DND-41 (cell line): ENCODE measurements around the gene FLOT1.

Source experiments
- ATAC-seq: fragments of 200-7000 bp; cut with Tn5 transposase; 3 replicates; pipeline ENCODE4 v1.9.1; 2021; ENCODE audit warnings: low read depth; ENCODE audit not compliant: insufficient read depth
- DNase-seq: peaks from one replicate; pipeline ENCODE4 v3.0.0-alpha.2; 2020
- H2AFZ ChIP-seq: 2 replicates; pipeline ENCODE4 v1.6.0; 2012; ENCODE audit warnings: low read depth, low read length
- H3K27ac ChIP-seq: 2 replicates; pipeline ENCODE4 v1.5.1; 2012; ENCODE audit warnings: low read length, inconsistent platforms
- H3K27me3 ChIP-seq: fragments of 200-600 bp; sonication (generic); 2 replicates; pipeline ENCODE4 v1.6.0; 2012; ENCODE audit warnings: low read length, mild to moderate bottlenecking, inconsistent platforms; ENCODE audit not compliant: insufficient read depth, poor library complexity
- H3K36me3 ChIP-seq: 2 replicates; pipeline ENCODE4 v1.5.1; 2012; ENCODE audit warnings: low read length, inconsistent platforms; ENCODE audit not compliant: insufficient read depth
- H3K4me1 ChIP-seq: 2 replicates; pipeline ENCODE4 v1.5.1; 2012; ENCODE audit warnings: mild to moderate bottlenecking, low read length; ENCODE audit not compliant: insufficient read depth
- H3K4me2 ChIP-seq: 2 replicates; pipeline ENCODE4 v1.6.0; 2012; ENCODE audit warnings: mild to moderate bottlenecking, moderate library complexity, low read length, inconsistent platforms; ENCODE audit not compliant: insufficient read depth
- H3K4me3 ChIP-seq, 2 experiments: fragments of 200-600 bp in 1 of 2; shearing (Covaris generic) in 1 of 2; 2 replicates each; pipeline ENCODE4 v1.5.1; 2012 to 2016; ENCODE audit warnings: inconsistent platforms in 2 of 2, low read length in 2 of 2, mild to moderate bottlenecking in 2 of 2, low read depth in 1 of 2, moderate library complexity in 1 of 2
- H3K79me2 ChIP-seq: 2 replicates; pipeline ENCODE4 v1.6.0; 2012; ENCODE audit warnings: low read length, inconsistent platforms; ENCODE audit not compliant: insufficient read depth
- H3K9ac ChIP-seq: 2 replicates; pipeline ENCODE4 v1.6.0; 2012; ENCODE audit warnings: low read depth, mild to moderate bottlenecking, inconsistent platforms, low read length, moderate library complexity
- H3K9me3 ChIP-seq: 2 replicates; pipeline ENCODE4 v1.5.1; 2012; ENCODE audit warnings: low read length, moderate library complexity, mild to moderate bottlenecking, inconsistent platforms; ENCODE audit not compliant: insufficient read depth, severe bottlenecking
- H4K20me1 ChIP-seq: 2 replicates; pipeline ENCODE4 v1.6.0; 2012; ENCODE audit warnings: low read length; ENCODE audit not compliant: insufficient read depth
- EZH2 ChIP-seq: IDR thresholded peaks from 3 replicates; pipeline ENCODE4 v1.6.1; 2012; ENCODE audit warnings: borderline replicate concordance, low read depth, mild to moderate bottlenecking, moderate library complexity, low read length, inconsistent platforms; ENCODE audit not compliant: severe bottlenecking
- TF ChIP-seq, protein P1 (sequence below): IDR thresholded peaks from 2 replicates; pipeline ENCODE4 v1.5.1; 2012; ENCODE audit warnings: borderline replicate concordance, low read length, moderate library complexity, mild to moderate bottlenecking; ENCODE audit not compliant: poor library complexity, severe bottlenecking; ENCODE audit errors: extremely low read depth

FLOT1 gene, protein sequence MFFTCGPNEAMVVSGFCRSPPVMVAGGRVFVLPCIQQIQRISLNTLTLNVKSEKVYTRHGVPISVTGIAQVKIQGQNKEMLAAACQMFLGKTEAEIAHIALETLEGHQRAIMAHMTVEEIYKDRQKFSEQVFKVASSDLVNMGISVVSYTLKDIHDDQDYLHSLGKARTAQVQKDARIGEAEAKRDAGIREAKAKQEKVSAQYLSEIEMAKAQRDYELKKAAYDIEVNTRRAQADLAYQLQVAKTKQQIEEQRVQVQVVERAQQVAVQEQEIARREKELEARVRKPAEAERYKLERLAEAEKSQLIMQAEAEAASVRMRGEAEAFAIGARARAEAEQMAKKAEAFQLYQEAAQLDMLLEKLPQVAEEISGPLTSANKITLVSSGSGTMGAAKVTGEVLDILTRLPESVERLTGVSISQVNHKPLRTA

DNA sequence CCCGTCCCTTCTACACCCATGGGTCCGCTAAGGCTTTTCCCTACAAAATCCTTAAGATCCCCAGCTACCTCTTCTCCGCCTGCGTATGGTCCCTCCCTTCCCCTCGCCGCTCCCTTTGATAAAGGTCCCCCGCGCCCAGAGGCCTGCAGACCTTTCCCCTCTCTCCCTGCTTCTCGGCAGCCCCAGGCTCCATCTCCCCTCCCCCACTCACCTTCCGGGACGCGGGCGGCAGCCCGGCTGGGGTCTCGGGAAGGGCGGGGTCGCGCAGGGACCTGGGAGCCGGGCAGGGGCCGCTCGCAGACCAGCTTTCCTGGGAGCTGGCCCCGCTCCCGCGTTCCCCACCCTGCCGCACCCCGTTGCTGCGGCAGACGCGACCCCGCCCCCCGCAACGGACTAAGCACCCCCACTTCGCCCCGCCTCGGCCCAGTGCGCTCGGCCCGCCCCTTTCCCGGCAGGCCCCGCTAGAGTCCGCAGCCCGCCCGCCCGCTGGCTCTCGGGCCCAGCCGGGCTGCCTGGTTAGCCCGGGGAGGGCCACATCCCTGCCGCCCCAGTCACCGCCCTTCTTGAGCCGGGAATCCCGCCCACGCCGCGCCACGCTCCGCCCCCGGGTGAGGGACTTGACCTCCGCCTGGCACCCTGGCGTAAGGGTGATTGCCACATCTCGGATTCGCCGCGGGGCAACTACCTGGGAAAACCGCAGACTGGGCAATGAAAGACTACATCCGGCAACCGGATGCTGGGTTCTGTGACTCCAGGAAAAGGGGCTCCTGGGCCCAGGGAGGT, at the start of gene FLOT1:
FLOT1 (minus strand) TSS at position 372 of the 783 bp plus-strand sequence. CDS start 498 bp downstream, outside the sequence.
- peaks cover 31% of the 10 kb centered on the region for H3K79me2 ChIP-seq
- peaks cover 29% of the 10 kb centered on the region for H3K36me3 ChIP-seq
- TF ChIP-seq, protein P1, sequence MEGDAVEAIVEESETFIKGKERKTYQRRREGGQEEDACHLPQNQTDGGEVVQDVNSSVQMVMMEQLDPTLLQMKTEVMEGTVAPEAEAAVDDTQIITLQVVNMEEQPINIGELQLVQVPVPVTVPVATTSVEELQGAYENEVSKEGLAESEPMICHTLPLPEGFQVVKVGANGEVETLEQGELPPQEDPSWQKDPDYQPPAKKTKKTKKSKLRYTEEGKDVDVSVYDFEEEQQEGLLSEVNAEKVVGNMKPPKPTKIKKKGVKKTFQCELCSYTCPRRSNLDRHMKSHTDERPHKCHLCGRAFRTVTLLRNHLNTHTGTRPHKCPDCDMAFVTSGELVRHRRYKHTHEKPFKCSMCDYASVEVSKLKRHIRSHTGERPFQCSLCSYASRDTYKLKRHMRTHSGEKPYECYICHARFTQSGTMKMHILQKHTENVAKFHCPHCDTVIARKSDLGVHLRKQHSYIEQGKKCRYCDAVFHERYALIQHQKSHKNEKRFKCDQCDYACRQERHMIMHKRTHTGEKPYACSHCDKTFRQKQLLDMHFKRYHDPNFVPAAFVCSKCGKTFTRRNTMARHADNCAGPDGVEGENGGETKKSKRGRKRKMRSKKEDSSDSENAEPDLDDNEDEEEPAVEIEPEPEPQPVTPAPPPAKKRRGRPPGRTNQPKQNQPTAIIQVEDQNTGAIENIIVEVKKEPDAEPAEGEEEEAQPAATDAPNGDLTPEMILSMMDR: no peak
- peak; percentile 42 for TF ChIP-seq EZH2
- peak within 1 kb of the TSS; percentile 68 to 92; a peak in 3 of 4 replicates for H3K4me3 ChIP-seq
- H3K4me1 ChIP-seq: peaks cover 68% of the 10 kb centered on the region
- H2AFZ ChIP-seq: peak within 1 kb of the TSS; percentile 77
- H4K20me1 ChIP-seq: peaks cover 9% of the 10 kb centered on the region; the same call in 1 of the 2 replicates
- ATAC-seq (peak; percentile 56), DNase-seq (peak; percentile 87)
- H3K27me3 ChIP-seq: peaks cover 17% of the 10 kb centered on the region
- peak within 1 kb of the TSS; percentile 73 for H3K9ac ChIP-seq
- peak within 1 kb of the TSS; percentile 73 for H3K27ac ChIP-seq
- no peaks in the 10 kb centered on the region for H3K9me3 ChIP-seq
- H3K4me2 ChIP-seq: peak within 1 kb of the TSS; percentile 77

- H2AFZ ChIP-seq: no peak overlapping the region
- H3K4me1 ChIP-seq: peaks cover 57% of the 10 kb centered on the region
- no peaks in the 10 kb centered on the region for H3K9me3 ChIP-seq
- no peak overlapping the region for H3K27ac ChIP-seq
- no peaks in the 10 kb centered on the region for H3K36me3 ChIP-seq
- H3K4me2 ChIP-seq: no peak overlapping the region
- DNase-seq (no peak), ATAC-seq (no peak)
- no peaks in the 10 kb centered on the region for H3K79me2 ChIP-seq
- H3K9ac ChIP-seq: no peak overlapping the region
- no peaks in the 10 kb centered on the region for H4K20me1 ChIP-seq
- H3K4me3 ChIP-seq: no peak overlapping the region
- TF ChIP-seq EZH2: no peak
- TF ChIP-seq, protein P1: no peak
- H3K27me3 ChIP-seq: no peaks in the 10 kb centered on the region
Observed at GRCh38 chr6:30790724-30791383, 48.4 kb upstream of the FLOT1 start.

DNA sequence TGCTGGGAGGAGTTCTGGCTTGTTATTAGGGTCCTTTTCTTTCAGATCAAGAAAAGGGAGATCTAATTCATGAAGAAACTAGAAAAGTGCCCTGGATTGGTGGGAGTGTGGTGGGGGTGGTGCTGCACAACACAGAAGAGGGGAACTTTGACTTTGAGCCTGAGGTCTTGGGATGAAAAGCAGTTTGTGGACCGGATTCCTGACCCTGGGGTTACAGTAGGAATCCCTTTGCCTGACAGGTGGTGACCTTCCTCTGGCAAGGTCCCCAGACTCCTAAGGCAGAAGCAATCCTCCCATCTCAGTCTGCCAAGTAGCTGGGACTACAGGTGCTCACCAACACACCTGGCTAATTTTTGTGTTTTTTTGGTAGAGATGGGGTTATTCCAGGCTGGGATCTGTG, 47.1 kb upstream of the FLOT1 start:
- Histone ChIP-seq H3K27me3 (no peaks in the 10 kb centered on the region), H3K9me3 (no peaks in the 10 kb centered on the region), H2AFZ (no peak overlapping the region), H4K20me1 (no peaks in the 10 kb centered on the region), H3K4me1 (peaks cover 56% of the 10 kb centered on the region), H3K9ac (no peak overlapping the region), H3K36me3 (no peaks in the 10 kb centered on the region), H3K27ac (no peak overlapping the region), H3K4me3 (no peak overlapping the region), H3K79me2 (no peaks in the 10 kb centered on the region), H3K4me2 (no peak overlapping the region)
- no peak for ATAC-seq
- TF ChIP-seq, protein P1: no peak
- no peak for TF ChIP-seq EZH2
- DNase-seq: no peak
